ENCODE measurements around the gene ASPRV1. TPM values are rescaled to one million over a fixed set of nuclear protein-coding genes. Genes with fewer than 3 reads are reported as not detected.

ASPRV1 gene
- total RNA-seq, 4 donors from 2014 or later, result 0.95 to 1.2 TPM; not detected in 2

GRCh38 chr2:69977186-69977585, 15.8 kb upstream of the ASPRV1 start:
- TF ChIP-seq POLR2AphosphoS5 (IDR thresholded peaks at IDR 0.05), result no peak
- no peak for TF ChIP-seq EP300 (IDR thresholded peaks at IDR 0.05; ENCODE audit: low read depth)
- TF ChIP-seq CTCF (IDR thresholded peaks at IDR 0.05), result no peak
- TF ChIP-seq POLR2A (IDR thresholded peaks at IDR 0.05), result no peak
- Histone ChIP-seq H3K27ac (no peak overlapping the region), H3K4me3 (no peak overlapping the region), H3K9me3 (no peaks in the 10 kb centered on the region), H3K36me3 (no peaks in the 10 kb centered on the region), H3K4me1 (no peaks in the 10 kb centered on the region), H3K27me3 (no peaks in the 10 kb centered on the region)
- in situ Hi-C loops (cut with MboI; ENCODE audit: low pct_ligation_motif_present in 1 of 4, low pct_unique_long_range_greater_than_20kb in 1 of 4, low sequenced_read_pairs in 3 of 4) (no loop called here), intact Hi-C loops (cut with DNase I; ENCODE audit: low total_unique reads) (no loop called here)
- DNase-seq, result no peak
- 86 to 91% methylated on average over 2 to 8 of the region's 8 CpGs for WGBS, 2 donors (ENCODE audit: low coverage in 1 of 2)

- H3K9me3 ChIP-seq, result no peaks in the 10 kb centered on the region
- in situ Hi-C loops (cut with MboI; ENCODE audit: low pct_ligation_motif_present in 1 of 4, low pct_unique_long_range_greater_than_20kb in 1 of 4, low sequenced_read_pairs in 3 of 4) (no loop called here), intact Hi-C loops (cut with DNase I; ENCODE audit: low total_unique reads) (no loop called here)
- H3K27ac ChIP-seq, result no peak overlapping the region
- no peak for DNase-seq
- H3K27me3 ChIP-seq, result no peaks in the 10 kb centered on the region
- H3K4me3 ChIP-seq, result no peak overlapping the region
- no peaks in the 10 kb centered on the region for H3K4me1 ChIP-seq
- WGBS, 2 donors (ENCODE audit: low coverage in 1 of 2), result 81% methylated on average over 13 of the region's 13 CpGs; no CpG with 5 or more reads in 1 of the 2 donors
- no peak for TF ChIP-seq POLR2AphosphoS5 (IDR thresholded peaks at IDR 0.05)
- TF ChIP-seq POLR2A (IDR thresholded peaks at IDR 0.05), result no peak
- TF ChIP-seq CTCF (IDR thresholded peaks at IDR 0.05), result no peak
- no peak for TF ChIP-seq EP300 (IDR thresholded peaks at IDR 0.05; ENCODE audit: low read depth)
- H3K36me3 ChIP-seq, result no peaks in the 10 kb centered on the region
These were observed 14.5 kb upstream of the ASPRV1 start for GRCh38 chr2:69975853-69976462.

- H3K27ac ChIP-seq, result no peak overlapping the region
These were observed 13.9 kb upstream of the ASPRV1 start for GRCh38 chr2:69975136-69975852.

DNA sequence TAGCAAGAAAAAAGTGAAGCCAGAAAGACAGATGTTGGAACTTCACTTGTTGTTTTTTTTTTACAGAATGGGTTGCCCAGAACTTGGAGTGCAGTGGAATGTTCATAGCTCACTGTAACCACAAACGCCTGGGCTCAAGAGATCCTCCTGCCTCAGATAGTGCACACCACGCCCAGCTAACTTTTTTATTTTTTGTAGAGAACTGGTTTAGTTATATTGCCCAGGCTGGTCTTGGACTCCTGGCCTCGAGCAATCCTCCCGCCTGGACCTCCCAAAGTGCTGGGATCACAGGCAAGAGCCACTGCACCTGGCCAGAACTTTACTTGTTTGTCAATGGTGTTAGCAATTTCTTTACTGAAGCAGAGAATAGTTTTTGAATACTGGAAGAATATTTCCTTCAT, 11.9 kb upstream of the ASPRV1 start:
- H3K4me3 ChIP-seq, result no peak overlapping the region
- TF ChIP-seq POLR2AphosphoS5 (IDR thresholded peaks at IDR 0.05) (no peak), POLR2A (IDR thresholded peaks at IDR 0.05) (no peak), CTCF (IDR thresholded peaks at IDR 0.05) (no peak), EP300 (IDR thresholded peaks at IDR 0.05; ENCODE audit: low read depth) (no peak)

More at GRCh38 chr2:69975136-69975852, 13.9 kb upstream of the ASPRV1 start:
- no peak for DNase-seq
- Histone ChIP-seq H3K36me3 (no peaks in the 10 kb centered on the region), H3K4me1 (no peaks in the 10 kb centered on the region), H3K9me3 (no peaks in the 10 kb centered on the region), H3K27me3 (no peaks in the 10 kb centered on the region), H3K4me3 (no peak overlapping the region)
- intact Hi-C loops (cut with DNase I; ENCODE audit: low total_unique reads), result no loop called here
- 82 to 90% methylated on average over 3 to 12 of the region's 12 CpGs for WGBS, 2 donors (ENCODE audit: low coverage in 1 of 2)
- no peak for TF ChIP-seq POLR2AphosphoS5 (IDR thresholded peaks at IDR 0.05)
- in situ Hi-C loops (cut with MboI; ENCODE audit: low pct_ligation_motif_present in 1 of 4, low pct_unique_long_range_greater_than_20kb in 1 of 4, low sequenced_read_pairs in 3 of 4), result no loop called here

More for the DNA sequence above, 11.9 kb upstream of the ASPRV1 start:
- intact Hi-C loops (cut with DNase I; ENCODE audit: low total_unique reads) (no loop called here), in situ Hi-C loops (cut with MboI; ENCODE audit: low pct_ligation_motif_present in 1 of 4, low pct_unique_long_range_greater_than_20kb in 1 of 4, low sequenced_read_pairs in 3 of 4) (no loop called here)
- 59 to 71% methylated on average over 4 of the region's 4 CpGs for WGBS, 2 donors (ENCODE audit: low coverage in 1 of 2)
- DNase-seq, result no peak
- no peak overlapping the region for H3K27ac ChIP-seq
- H3K27me3 ChIP-seq, result no peaks in the 10 kb centered on the region
- no peaks in the 10 kb centered on the region for H3K36me3 ChIP-seq
- no peaks in the 10 kb centered on the region for H3K4me1 ChIP-seq
- H3K9me3 ChIP-seq, result no peaks in the 10 kb centered on the region

All from transverse colon (tissue), 4 donors.